NCI-H128 (cell line): ENCODE measurements around the gene SEC31A.
"Not testable (repeated sequence)": the region's sequence is repeated elsewhere in the genome, so short reads cannot be mapped to it uniquely, and the experiment has no call there.

Experiments used
- DNase-seq: peaks from one replicate; lab custom pipeline; 2025; ENCODE audit not compliant: unreplicated experiment; lab: John Stamatoyannopoulos, UW

Gene SEC31A

GRCh38 chr4:82893942-82894341 is 3.0 kb upstream of the SEC31A start:
- DNase-seq, result no peak

GRCh38 chr4:82892467-82892802 is 1.5 kb upstream of the SEC31A start:
- DNase-seq, result no peak

GRCh38 chr4:82891707-82892466 is 934 bp upstream of the SEC31A start:
- no peak for DNase-seq

GRCh38 chr4:82890528-82890900 is 439 bp downstream of the SEC31A start:
- DNase-seq, result no peak

- DNase-seq, result no peak
These were observed 1.7 kb downstream of the SEC31A start for GRCh38 chr4:82889287-82889686.

GRCh38 chr4:82886147-82886942 is 4.6 kb downstream of the SEC31A start:
- DNase-seq, result no peak

GRCh38 chr4:82885410-82885809 is 5.5 kb downstream of the SEC31A start:
- DNase-seq, result no peak

- DNase-seq, result no peak
These were observed 22.4 kb downstream of the SEC31A start for GRCh38 chr4:82868572-82868971.

GRCh38 chr4:82866706-82867385 is 24.1 kb downstream of the SEC31A start:
- DNase-seq, result no peak

- not testable (repeated sequence) for DNase-seq
These were observed 24.9 kb downstream of the SEC31A start for GRCh38 chr4:82866033-82866432.

GRCh38 chr4:82865592-82865991 is 25.4 kb downstream of the SEC31A start:
- DNase-seq, result no peak

- no peak for DNase-seq
These were observed 26.5 kb downstream of the SEC31A start for GRCh38 chr4:82864336-82864979.

GRCh38 chr4:82861529-82861928 is 29.4 kb downstream of the SEC31A start:
- DNase-seq, result no peak

GRCh38 chr4:82860487-82860886 is 30.5 kb downstream of the SEC31A start:
- not testable (repeated sequence) for DNase-seq

- no peak for DNase-seq
These were observed 38.1 kb downstream of the SEC31A start for GRCh38 chr4:82852751-82853285.

- DNase-seq, result no peak
These were observed 38.8 kb downstream of the SEC31A start for GRCh38 chr4:82851885-82852750.

- DNase-seq, result no peak
These were observed 39.6 kb downstream of the SEC31A start for GRCh38 chr4:82851318-82851717.

GRCh38 chr4:82850684-82851083 is 40.3 kb downstream of the SEC31A start:
- DNase-seq, result no peak

- DNase-seq, result no peak
These were observed 42.2 kb downstream of the SEC31A start for GRCh38 chr4:82848706-82849105.

GRCh38 chr4:82842593-82842992 is 48.4 kb downstream of the SEC31A start:
- DNase-seq, result no peak
